Urinary bladder (tissue), 4 donors: Measurements from ENCODE around the gene TRIM16. TPM values are rescaled to one million over a fixed set of nuclear protein-coding genes. Genes with fewer than 3 reads are reported as not detected.
"Not testable (repeated sequence)": the region's sequence is repeated elsewhere in the genome, so short reads cannot be mapped to it uniquely, and the experiment has no call there.

ENCODE experiments used
- DNase-seq: peaks from one replicate; pipeline ENCODE4 v3.0.0-alpha.2; 2015; ENCODE audit errors: extremely low spot score
- H3K27ac ChIP-seq: one replicate; pipeline ENCODE4 v1.5.1; 2013; ENCODE audit warnings: low read depth, mild to moderate bottlenecking, moderate library complexity
- H3K36me3 ChIP-seq: one replicate; pipeline ENCODE4 v1.6.1; 2013; ENCODE audit warnings: mild to moderate bottlenecking, moderate library complexity; ENCODE audit not compliant: insufficient read depth
- H3K4me1 ChIP-seq: one replicate; pipeline ENCODE4 v1.6.1; 2013; ENCODE audit warnings: mild to moderate bottlenecking, moderate library complexity; ENCODE audit not compliant: insufficient read depth
- H3K4me3 ChIP-seq: one replicate; pipeline ENCODE4 v1.5.1; 2013; ENCODE audit warnings: low read depth, low read length
- WGBS: extraction: QIAGEN DNeasy Blood & Tissue Kit; methylation state at CpG from one replicate; pipeline ENCODE4 v1.1.7; 2013; 5-methylcytosine and 5-hydroxymethylcytosine counted together
- polyA plus RNA-seq: library from polyadenylated mRNA; stranded (reverse); fragments of 200-250 nt; gene quantifications from one replicate; pipeline ENCODE4 v1.2.3, GENCODE V29; 2013
- total RNA-seq: library from RNA; depleted of rRNA; stranded (reverse); fragments of >200 nt; gene quantifications from one replicate; pipeline ENCODE4 v1.2.3, GENCODE V29; 2014
- donor health status: healthy with polysubstance abuse.
- donor health status: healthy.

TRIM16 gene
- total and polyA plus RNA-seq, 2 donors, result 30.5 to 37.4 TPM

- DNase-seq, result peak; percentile 89
- Histone ChIP-seq H3K36me3 (no peaks in the 10 kb centered on the region), H3K4me1 (no peaks in the 10 kb centered on the region), H3K27ac (peak overlapping the region; percentile 51), H3K4me3 (peak overlapping the region; percentile 21)
- WGBS, result 1% methylated on average over 8 of the region's 8 CpGs
These were observed 32.5 kb downstream of the TRIM16 start for GRCh38 chr17:15651583-15652110.

- Histone ChIP-seq H3K36me3 (no peaks in the 10 kb centered on the region), H3K27ac (peak overlapping the region; percentile 51), H3K4me1 (no peaks in the 10 kb centered on the region), H3K4me3 (peak overlapping the region; percentile 21)
- 23% methylated on average over 14 of the region's 14 CpGs for whole genome bisulfite sequencing
- DNase-seq, result no peak
These were observed 33.1 kb downstream of the TRIM16 start for GRCh38 chr17:15650741-15651582.

GRCh38 chr17:15649861-15650421 lies 34.2 kb downstream of the TRIM16 start:
- Histone ChIP-seq H3K36me3 (no peaks in the 10 kb centered on the region), H3K27ac (no peak overlapping the region), H3K4me1 (no peaks in the 10 kb centered on the region), H3K4me3 (peak overlapping the region; percentile 21)
- no peak for DNase-seq
- 32% methylated on average over 6 of the region's 6 CpGs for WGBS

- 75% methylated on average over 5 of the region's 5 CpGs for WGBS
- Histone ChIP-seq H3K36me3 (no peaks in the 10 kb centered on the region), H3K4me3 (no peak overlapping the region), H3K27ac (no peak overlapping the region), H3K4me1 (no peaks in the 10 kb centered on the region)
- DNase-seq, result no peak
These were observed 35.7 kb downstream of the TRIM16 start for GRCh38 chr17:15648386-15648785.

- 33% methylated on average over 5 of the region's 5 CpGs for WGBS
- DNase-seq, H3K36me3 ChIP-seq, H3K4me1 ChIP-seq, H3K4me3 ChIP-seq: not testable (repeated sequence)
- H3K27ac ChIP-seq, result peak overlapping the region; percentile 10
These were observed 38.2 kb downstream of the TRIM16 start for GRCh38 chr17:15645942-15646312.

GRCh38 chr17:15645099-15645941 lies 38.8 kb downstream of the TRIM16 start:
- not testable (repeated sequence) for H3K4me1 ChIP-seq, H3K36me3 ChIP-seq, H3K4me3 ChIP-seq, DNase-seq
- WGBS, result 55% methylated on average over 10 of the region's 10 CpGs
- peak overlapping the region; percentile 10 for H3K27ac ChIP-seq

DNA sequence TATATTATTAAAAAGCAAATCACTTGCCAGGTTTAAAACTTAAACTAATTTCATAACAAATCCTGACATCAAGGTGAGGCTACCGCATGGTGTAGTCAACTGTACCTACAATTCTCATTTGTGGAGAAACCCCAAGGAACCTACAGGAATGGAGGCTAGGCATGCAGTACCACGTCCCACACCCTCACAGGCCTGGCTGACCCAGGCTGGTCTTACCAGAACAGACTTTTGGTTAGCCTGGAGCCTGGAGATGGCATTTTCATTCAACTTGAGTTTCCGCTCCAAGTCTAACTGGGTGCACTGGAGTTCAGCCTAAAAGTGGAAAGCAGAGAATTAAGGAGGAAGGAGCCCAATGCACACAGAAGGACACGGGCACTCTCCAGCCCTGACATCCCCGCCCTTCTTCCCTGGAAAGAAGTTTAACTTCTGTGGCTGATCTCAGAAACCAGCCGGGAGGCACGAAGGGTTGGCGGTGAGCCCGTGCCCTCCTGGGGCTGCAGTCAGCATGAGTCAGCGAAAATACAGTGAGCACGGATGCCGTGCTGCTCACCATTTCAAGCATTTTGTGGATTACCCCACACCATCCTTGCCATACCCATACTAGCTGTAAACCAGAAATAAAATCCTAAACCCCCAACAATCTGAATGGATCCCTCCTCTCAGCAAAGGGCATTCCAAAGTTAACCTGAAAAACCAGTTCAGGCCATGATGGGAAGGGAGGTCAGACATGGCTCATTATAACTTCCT lies 41.4 kb downstream of the TRIM16 start:
- DNase-seq, H3K27ac ChIP-seq, H3K36me3 ChIP-seq, H3K4me3 ChIP-seq, H3K4me1 ChIP-seq: not testable (repeated sequence)
- WGBS, result 96% methylated on average over 1 of the region's 12 CpGs

GRCh38 chr17:15642014-15642413 lies 42.1 kb downstream of the TRIM16 start:
- 96% methylated on average over 4 of the region's 4 CpGs for WGBS
- H3K4me3 ChIP-seq, DNase-seq, H3K36me3 ChIP-seq, H3K4me1 ChIP-seq, H3K27ac ChIP-seq: not testable (repeated sequence)

DNA sequence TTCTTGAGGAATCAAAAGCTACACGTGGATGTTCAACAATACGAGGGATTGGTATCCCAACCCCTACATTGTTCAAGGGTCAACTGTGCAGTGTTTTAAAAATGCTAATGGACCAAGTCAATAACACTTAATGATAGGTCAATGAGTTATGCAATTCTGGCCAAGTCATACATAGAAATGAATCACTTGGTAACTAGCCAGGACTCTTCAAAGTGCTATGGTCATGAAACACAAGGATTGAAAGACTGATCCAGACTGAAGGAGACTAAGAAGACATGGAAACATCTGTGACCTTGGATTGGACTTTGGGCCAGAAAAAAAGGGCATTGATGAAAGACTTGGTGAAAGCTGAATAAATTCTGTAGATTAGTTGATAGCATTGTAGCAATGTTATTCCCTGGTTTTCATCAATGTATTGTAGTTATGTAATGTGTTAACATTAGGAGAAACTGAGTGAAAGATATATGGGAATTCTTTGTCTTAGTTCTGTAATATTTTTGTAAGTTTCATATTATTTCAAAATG lies 53.1 kb downstream of the TRIM16 start:
- not testable (repeated sequence) for H3K36me3 ChIP-seq, DNase-seq, H3K27ac ChIP-seq, H3K4me3 ChIP-seq, H3K4me1 ChIP-seq
- 92% methylated on average over 2 of the region's 2 CpGs for WGBS

DNA sequence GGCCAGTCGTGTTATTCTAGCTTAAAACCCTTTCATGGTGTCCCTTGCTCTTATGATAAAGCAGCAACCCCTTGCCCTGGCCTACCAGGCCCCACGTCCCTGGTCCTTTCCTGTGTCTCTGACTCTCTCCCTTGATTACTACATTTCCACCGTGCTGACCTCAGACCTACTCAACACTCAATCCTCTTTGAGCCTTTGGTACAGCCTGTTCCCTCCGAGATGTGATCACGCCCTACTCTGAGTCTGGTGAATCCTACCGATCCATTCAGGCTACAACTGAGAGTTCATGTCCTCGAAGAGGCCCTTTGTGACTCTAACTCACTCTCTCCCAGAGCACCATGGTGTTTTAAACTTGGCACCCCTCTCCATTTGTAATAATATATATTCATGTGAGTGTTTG lies 54.1 kb downstream of the TRIM16 start:
- H3K36me3 ChIP-seq, H3K27ac ChIP-seq, DNase-seq, H3K4me1 ChIP-seq, H3K4me3 ChIP-seq: not testable (repeated sequence)
- 94% methylated on average over 7 of the region's 7 CpGs for WGBS

DNA sequence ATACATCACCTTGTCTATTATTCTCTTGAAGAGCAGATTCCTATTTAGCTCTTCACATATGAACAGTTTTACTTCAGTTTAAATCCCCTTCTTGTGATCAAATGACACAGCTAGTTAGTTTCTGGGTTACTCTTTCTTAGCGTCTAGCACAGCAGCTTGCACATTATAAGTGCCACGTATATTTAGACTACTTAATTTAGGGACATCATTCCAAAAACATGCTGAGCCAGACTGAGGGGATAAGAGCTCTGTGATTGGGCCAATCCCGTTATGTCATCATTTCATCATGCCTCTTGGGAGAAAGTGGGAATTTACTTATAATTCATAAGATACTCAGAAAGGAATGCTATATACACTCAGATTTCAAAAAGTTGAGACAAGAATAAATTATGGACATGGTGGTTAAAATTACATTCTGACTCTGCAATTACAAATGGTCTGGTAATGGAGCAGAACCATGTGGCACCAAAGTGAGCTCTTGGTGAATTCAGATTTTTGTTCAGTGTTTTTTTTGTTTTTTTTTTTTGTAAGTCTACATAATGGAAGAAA lies 60.4 kb downstream of the TRIM16 start:
- DNase-seq, H3K4me3 ChIP-seq, H3K27ac ChIP-seq, H3K36me3 ChIP-seq, H3K4me1 ChIP-seq: not testable (repeated sequence)
- 62% methylated on average over 3 of the region's 3 CpGs for WGBS

- not testable (repeated sequence) for DNase-seq, H3K27ac ChIP-seq, H3K36me3 ChIP-seq, H3K4me3 ChIP-seq, H3K4me1 ChIP-seq
- 83% methylated on average over 3 of the region's 4 CpGs for WGBS
These were observed 60.9 kb downstream of the TRIM16 start for GRCh38 chr17:15623255-15623654.

GRCh38 chr17:15622124-15622523 lies 62.0 kb downstream of the TRIM16 start:
- H3K4me3 ChIP-seq, H3K27ac ChIP-seq, H3K4me1 ChIP-seq, H3K36me3 ChIP-seq, DNase-seq: not testable (repeated sequence)
- WGBS, result 89% methylated on average over 5 of the region's 8 CpGs
